Astrocyte (in vitro differentiated cells and primary cell): ENCODE results near the gene CREB3L2. TPM values are rescaled to one million over a fixed set of nuclear protein-coding genes. Genes with fewer than 3 reads are reported as not detected.

Source experiments
- DNase-seq: peaks from one replicate; pipeline ENCODE4 v3.0.0-alpha.2; 2010; ENCODE audit warnings: low read depth
- FAIRE-seq: peaks from 2 replicates; lab custom pipeline; 2011; peaks lifted over from hg19 to GRCh38; lab: Jason Lieb, UNC
- H2AFZ ChIP-seq: 2 replicates; pipeline ENCODE4 v1.6.0; 2012; ENCODE audit warnings: low read depth, low read length, inconsistent platforms
- H3K27ac ChIP-seq: 2 replicates; pipeline ENCODE4 v1.5.1; 2011; ENCODE audit warnings: low read depth, low read length, inconsistent platforms
- H3K27me3 ChIP-seq: 2 replicates; pipeline ENCODE4 v1.6.0; 2011; ENCODE audit warnings: low read length, inconsistent platforms; ENCODE audit not compliant: insufficient read depth
- H3K36me3 ChIP-seq: 2 replicates; pipeline ENCODE4 v1.5.1; 2011; ENCODE audit warnings: low read length, inconsistent platforms; ENCODE audit not compliant: insufficient read depth
- H3K4me1 ChIP-seq: 2 replicates; pipeline ENCODE4 v1.5.1; 2011; ENCODE audit warnings: low read length, inconsistent platforms; ENCODE audit not compliant: insufficient read depth
- H3K4me2 ChIP-seq: 2 replicates; pipeline ENCODE4 v1.6.0; 2012; ENCODE audit warnings: low read length, inconsistent platforms
- H3K4me3 ChIP-seq: 2 replicates; pipeline ENCODE4 v1.5.1; 2011; ENCODE audit warnings: low read depth, mild to moderate bottlenecking, low read length, inconsistent platforms; ENCODE audit not compliant: insufficient read depth
- H3K79me2 ChIP-seq: 2 replicates; pipeline ENCODE4 v1.6.0; 2012; ENCODE audit warnings: mild to moderate bottlenecking, low read length, inconsistent platforms; ENCODE audit not compliant: insufficient read depth
- H3K9ac ChIP-seq: 2 replicates; pipeline ENCODE4 v1.6.0; 2012; ENCODE audit warnings: mild to moderate bottlenecking, low read length, inconsistent platforms
- H3K9me3 ChIP-seq: 2 replicates; pipeline ENCODE4 v1.5.1; 2012; ENCODE audit warnings: low read depth, mild to moderate bottlenecking, low read length, inconsistent platforms; ENCODE audit not compliant: insufficient read depth
- H4K20me1 ChIP-seq: 2 replicates; pipeline ENCODE4 v1.6.0; 2012; ENCODE audit warnings: low read length, inconsistent platforms; ENCODE audit not compliant: insufficient read depth
- H3K27ac Mint-ChIP-seq: one replicate; pipeline ENCODE4 v1.8.0; 2021; ENCODE audit warnings: mild to moderate bottlenecking, mixed read lengths; ENCODE audit not compliant: unreplicated experiment
- H3K27me3 Mint-ChIP-seq: one replicate; pipeline ENCODE4 v1.8.0; 2021; ENCODE audit warnings: low read depth, mixed read lengths; ENCODE audit not compliant: unreplicated experiment
- H3K36me3 Mint-ChIP-seq: one replicate; pipeline ENCODE4 v1.8.0; 2021; ENCODE audit warnings: low read depth, mixed read lengths; ENCODE audit not compliant: unreplicated experiment
- H3K4me1 Mint-ChIP-seq: one replicate; pipeline ENCODE4 v1.8.0; 2021; ENCODE audit warnings: low read depth, mixed read lengths; ENCODE audit not compliant: unreplicated experiment
- H3K4me3 Mint-ChIP-seq: one replicate; pipeline ENCODE4 v1.8.0; 2021; ENCODE audit warnings: mild to moderate bottlenecking, moderate library complexity, mixed read lengths; ENCODE audit not compliant: unreplicated experiment
- H3K9me3 Mint-ChIP-seq: one replicate; pipeline ENCODE4 v1.8.0; 2021; ENCODE audit warnings: mild to moderate bottlenecking, mixed read lengths; ENCODE audit not compliant: unreplicated experiment
- CTCF ChIP-seq: IDR thresholded peaks from 2 replicates; pipeline ENCODE4 v1.5.1; 2011; ENCODE audit warnings: low read depth, mild to moderate bottlenecking, inconsistent platforms, low read length, moderate library complexity; ENCODE audit not compliant: insufficient read depth
- EZH2 ChIP-seq: IDR thresholded peaks from 2 replicates; pipeline ENCODE4 v1.6.1; 2012; ENCODE audit warnings: mild to moderate bottlenecking, low read length, inconsistent platforms; ENCODE audit not compliant: insufficient read depth
- total RNA-seq: library from RNA; stranded (reverse); gene quantifications from 2 replicates; pipeline ENCODE4 v1.2.1, GENCODE V29; 2021

CREB3L2 gene
- total RNA-seq, 1 donor from 2014 or later, result 116 TPM

- peak; percentile 90 for FAIRE-seq
- peaks cover 49% of the 10 kb centered on the region for H3K36me3 Mint-ChIP-seq
- H3K9me3 ChIP-seq, result no peaks in the 10 kb centered on the region
Measured at GRCh38 chr7:137880432-137880831, 121.5 kb downstream of the CREB3L2 start.

GRCh38 chr7:137879357-137880158 lies 122.3 kb downstream of the CREB3L2 start:
- H3K27ac Mint-ChIP-seq, result peak overlapping the region; percentile 98
- TF ChIP-seq EZH2 (no peak), CTCF (no peak)
- no peaks in the 10 kb centered on the region for H3K79me2 ChIP-seq
- H3K4me1 ChIP-seq, result peaks cover 60% of the 10 kb centered on the region
- H3K27ac ChIP-seq, result peak overlapping the region; percentile 94
- FAIRE-seq (no peak), DNase-seq (peak; percentile 67)
- peaks cover 58% of the 10 kb centered on the region for H3K4me1 Mint-ChIP-seq
- H3K9ac ChIP-seq, result peak overlapping the region; percentile 72
- peak overlapping the region; percentile 54 for H3K4me2 ChIP-seq
- peaks cover 53% of the 10 kb centered on the region for H3K36me3 ChIP-seq
- H3K27me3 ChIP-seq, result no peaks in the 10 kb centered on the region
- no peak overlapping the region for H3K4me3 ChIP-seq
- H4K20me1 ChIP-seq, result no peaks in the 10 kb centered on the region
- peaks cover 48% of the 10 kb centered on the region for H3K36me3 Mint-ChIP-seq
- H3K4me3 Mint-ChIP-seq, result no peak overlapping the region
- H3K27me3 Mint-ChIP-seq, result no peaks in the 10 kb centered on the region
- H2AFZ ChIP-seq, result no peak overlapping the region
- no peaks in the 10 kb centered on the region for H3K9me3 ChIP-seq
- no peaks in the 10 kb centered on the region for H3K9me3 Mint-ChIP-seq

More at GRCh38 chr7:137880432-137880831, 121.5 kb downstream of the CREB3L2 start:
- no peak overlapping the region for H2AFZ ChIP-seq
- Mint-ChIP-seq H3K4me1 (peaks cover 56% of the 10 kb centered on the region), H3K4me3 (peak overlapping the region; percentile 31), H3K27me3 (no peaks in the 10 kb centered on the region), H3K27ac (peak overlapping the region; percentile 98), H3K9me3 (no peaks in the 10 kb centered on the region)
- peak overlapping the region; percentile 54 for H3K4me2 ChIP-seq
- no peaks in the 10 kb centered on the region for H3K79me2 ChIP-seq
- DNase-seq, result peak; percentile 91
- peaks cover 58% of the 10 kb centered on the region for H3K36me3 ChIP-seq
- TF ChIP-seq CTCF (no peak), EZH2 (no peak)
- no peak overlapping the region for H3K4me3 ChIP-seq
- H3K4me1 ChIP-seq, result peaks cover 59% of the 10 kb centered on the region
- no peaks in the 10 kb centered on the region for H4K20me1 ChIP-seq
- peak overlapping the region; percentile 94 for H3K27ac ChIP-seq
- H3K27me3 ChIP-seq, result no peaks in the 10 kb centered on the region
- peak overlapping the region; percentile 72 for H3K9ac ChIP-seq
